ENCODE measurements around the gene KIAA1549. TPM values are rescaled to one million over a fixed set of nuclear protein-coding genes. Genes with fewer than 3 reads are reported as not detected.
A peak's percentile ranks its signal among the peaks of the same experiment; 100 is the strongest.
"Not testable (repeated sequence)": the region's sequence is repeated elsewhere in the genome, so short reads cannot be mapped to it uniquely, and the experiment has no call there.

KIAA1549 gene
- 1 to 10 TPM; 1.2 to 4.4 (median 2.9) TPM for total RNA-seq
- 1 to 10 TPM in 1 of 3 donors, under 1 TPM in 2; 0.46 to 1.4 (median 0.63) TPM for polyA plus RNA-seq
- long read RNA-seq, donor 1, partial matches to known transcripts: 1 of 2 reads
- long read RNA-seq, donor 1, other reads (novel, unspliced or antisense): 1 of 2 reads
- long read RNA-seq, donor 2, partial matches to known transcripts: 2 of 4 reads
- long read RNA-seq, donor 2, other reads (novel, unspliced or antisense): 2 of 4 reads

DNA sequence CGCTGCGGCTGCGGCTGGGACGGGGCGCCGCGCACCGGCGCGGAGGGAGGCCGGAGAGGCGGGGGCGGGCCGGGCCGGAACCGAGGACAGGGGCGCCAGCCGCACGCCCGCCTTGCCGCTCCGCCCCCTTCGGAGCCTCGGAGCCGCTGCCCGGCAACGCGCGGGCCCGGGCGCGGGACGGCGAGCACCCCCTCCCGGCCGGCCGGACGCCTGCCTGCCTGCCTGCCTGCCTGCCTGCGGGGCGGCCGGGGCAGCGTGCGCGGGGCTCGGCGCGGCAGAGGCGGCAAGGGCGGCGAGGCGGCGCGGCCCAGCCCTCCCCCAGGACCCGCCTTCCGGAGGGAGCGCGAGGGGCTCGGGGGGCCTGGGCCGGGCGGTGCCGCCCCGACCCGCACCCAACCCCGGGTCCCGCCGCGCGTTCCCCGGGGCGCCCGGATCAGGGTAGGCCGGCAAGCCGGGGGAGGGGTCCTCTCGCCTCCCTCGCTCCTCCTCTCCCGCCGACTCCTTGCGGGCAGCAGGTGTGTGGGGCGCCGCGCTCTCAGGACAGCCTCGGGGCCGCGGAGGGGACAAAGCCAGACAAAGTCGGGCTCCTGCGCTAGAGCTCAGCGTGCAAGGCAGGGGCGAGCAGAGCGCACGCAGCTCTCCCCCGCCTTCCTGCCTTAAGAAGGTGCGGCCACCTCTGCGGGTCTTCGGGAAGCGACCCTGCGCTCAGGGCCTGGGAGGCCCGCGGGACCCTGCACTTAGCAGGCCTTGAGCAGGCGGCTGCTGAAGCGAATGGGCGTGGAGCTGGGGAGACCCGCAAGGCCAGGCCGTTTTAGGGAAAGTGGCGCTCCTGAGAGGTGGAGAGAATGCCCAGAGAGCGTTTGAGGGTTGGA, at the start of gene KIAA1549:
KIAA1549 (minus strand) TSS at position 58 of the 872 bp plus-strand sequence. CDS start 120 bp downstream, outside the sequence.
- Histone ChIP-seq H3K4me3 (peak within 1 kb of the TSS; percentile 73), H3K36me3 (ENCODE audit: insufficient read depth in 1 of 2, low read depth in 1 of 2) (no peaks in the 10 kb centered on the region), H3K4me1 (peaks cover 8% of the 10 kb centered on the region), H3K27me3 (ENCODE audit: insufficient read depth in 3 of 3, low read length in 2 of 3) (peaks cover 0 to 14% (median 0%) of the 10 kb centered on the region in 3 donors), H3K27ac (peak within 1 kb of the TSS; percentile 46), H3K9me3 (no peaks in the 10 kb centered on the region)
- DNase-seq: peak; percentile 70 to 71
- ATAC-seq: peak; percentile 87 to 96 (median 95)
- intact Hi-C loops (cut with DNase I): loop anchor here in 1 of 2 donors (5.0 kb wide), 1 partner anchor 94 kb away; no protein-coding TSS in a partner anchor
- 1 to 8% (median 4%) methylated on average over 42 to 104 of the region's 105 CpGs for WGBS, 3 donors
- TF ChIP-seq, protein P1, sequence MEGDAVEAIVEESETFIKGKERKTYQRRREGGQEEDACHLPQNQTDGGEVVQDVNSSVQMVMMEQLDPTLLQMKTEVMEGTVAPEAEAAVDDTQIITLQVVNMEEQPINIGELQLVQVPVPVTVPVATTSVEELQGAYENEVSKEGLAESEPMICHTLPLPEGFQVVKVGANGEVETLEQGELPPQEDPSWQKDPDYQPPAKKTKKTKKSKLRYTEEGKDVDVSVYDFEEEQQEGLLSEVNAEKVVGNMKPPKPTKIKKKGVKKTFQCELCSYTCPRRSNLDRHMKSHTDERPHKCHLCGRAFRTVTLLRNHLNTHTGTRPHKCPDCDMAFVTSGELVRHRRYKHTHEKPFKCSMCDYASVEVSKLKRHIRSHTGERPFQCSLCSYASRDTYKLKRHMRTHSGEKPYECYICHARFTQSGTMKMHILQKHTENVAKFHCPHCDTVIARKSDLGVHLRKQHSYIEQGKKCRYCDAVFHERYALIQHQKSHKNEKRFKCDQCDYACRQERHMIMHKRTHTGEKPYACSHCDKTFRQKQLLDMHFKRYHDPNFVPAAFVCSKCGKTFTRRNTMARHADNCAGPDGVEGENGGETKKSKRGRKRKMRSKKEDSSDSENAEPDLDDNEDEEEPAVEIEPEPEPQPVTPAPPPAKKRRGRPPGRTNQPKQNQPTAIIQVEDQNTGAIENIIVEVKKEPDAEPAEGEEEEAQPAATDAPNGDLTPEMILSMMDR (IDR thresholded peaks at IDR 0.05): peak; percentile 34

DNA sequence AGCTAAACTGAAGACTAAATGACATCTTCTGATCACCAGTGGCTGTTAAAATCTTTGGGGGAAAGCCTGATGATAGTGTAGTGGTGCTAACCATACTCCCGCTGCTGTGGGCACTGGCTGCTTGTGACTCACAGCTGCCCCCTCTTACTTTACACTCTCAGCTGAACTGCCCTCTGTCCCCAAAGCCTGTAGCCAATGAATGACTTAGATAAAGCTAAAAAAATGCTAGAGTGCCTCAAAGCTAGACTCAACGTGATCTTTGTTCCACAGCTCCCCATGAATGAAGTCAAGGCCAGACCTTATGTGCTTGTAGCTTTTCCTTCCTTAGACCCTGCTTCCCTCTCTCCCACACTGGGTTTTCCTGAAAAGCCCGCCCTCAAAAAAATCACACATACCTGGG, 48.2 kb upstream of the KIAA1549 start:
- 93 to 95% (median 94%) methylated on average over 3 of the region's 3 CpGs for WGBS, 3 donors
- peaks cover 0 to 19% of the 10 kb centered on the region in 2 donors for H3K36me3 ChIP-seq (ENCODE audit: insufficient read depth in 1 of 2, low read depth in 1 of 2)
- TF ChIP-seq, protein P1 (IDR thresholded peaks at IDR 0.05): no peak
- H3K27ac ChIP-seq: no peak overlapping the region
- no peaks in the 10 kb centered on the region for H3K9me3 ChIP-seq
- ATAC-seq: no peak
- no peak for DNase-seq
- intact Hi-C loops (cut with DNase I): no loop called here
- H3K27me3 ChIP-seq (ENCODE audit: insufficient read depth in 3 of 3, low read length in 2 of 3): no peaks in the 10 kb centered on the region
- H3K4me1 ChIP-seq: no peaks in the 10 kb centered on the region
- H3K4me3 ChIP-seq: no peak overlapping the region

- Histone ChIP-seq H3K4me1 (no peaks in the 10 kb centered on the region), H3K4me3 (no peak overlapping the region), H3K27me3 (ENCODE audit: insufficient read depth in 3 of 3, low read length in 2 of 3) (no peaks in the 10 kb centered on the region), H3K9me3 (no peaks in the 10 kb centered on the region), H3K36me3 (ENCODE audit: insufficient read depth in 1 of 2, low read depth in 1 of 2) (peaks cover 0 to 19% of the 10 kb centered on the region in 2 donors), H3K27ac (no peak overlapping the region)
- no peak for DNase-seq
- TF ChIP-seq, protein P1 (IDR thresholded peaks at IDR 0.05): no peak
- intact Hi-C loops (cut with DNase I): no loop called here
- WGBS, 3 donors: 90 to 94% (median 93%) methylated on average over 6 of the region's 6 CpGs
- ATAC-seq: no peak
These were observed 45.4 kb upstream of the KIAA1549 start for GRCh38 chr7:139026551-139026950.

GRCh38 chr7:139025861-139026260, 44.7 kb upstream of the KIAA1549 start:
- H3K4me3 ChIP-seq; H3K4me1 ChIP-seq; intact Hi-C loops (cut with DNase I); ATAC-seq; H3K27ac ChIP-seq; DNase-seq; H3K27me3 ChIP-seq (ENCODE audit: insufficient read depth in 3 of 3, low read length in 2 of 3); H3K9me3 ChIP-seq: not testable (repeated sequence)
- peaks cover 0 to 19% of the 10 kb centered on the region in 2 donors for H3K36me3 ChIP-seq (ENCODE audit: insufficient read depth in 1 of 2, low read depth in 1 of 2)
- 92 to 93% (median 93%) methylated on average over 5 of the region's 5 CpGs for WGBS, 3 donors

DNA sequence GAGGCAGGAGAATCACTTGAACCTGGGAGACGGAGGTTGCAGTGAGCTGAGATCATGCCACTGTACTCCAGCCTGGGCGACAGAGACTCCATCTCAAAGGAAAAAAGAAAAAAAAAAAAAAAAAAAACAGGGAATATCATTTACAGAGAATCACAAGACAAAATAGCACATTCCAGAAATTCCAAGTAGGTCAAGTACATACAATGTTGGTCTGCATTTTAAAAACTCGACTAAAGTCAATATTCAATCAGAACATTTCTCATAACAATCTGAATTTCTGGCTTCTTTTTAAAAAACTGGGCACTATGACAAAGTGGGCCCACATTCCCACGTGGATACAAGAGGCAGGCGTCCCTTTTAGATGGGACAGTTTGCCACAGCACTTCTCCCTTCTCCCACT, 41.9 kb upstream of the KIAA1549 start:
- Histone ChIP-seq H3K4me3 (no peak overlapping the region), H3K36me3 (ENCODE audit: insufficient read depth in 1 of 2, low read depth in 1 of 2) (peaks cover 0 to 9% of the 10 kb centered on the region in 2 donors), H3K27ac (no peak overlapping the region), H3K9me3 (no peaks in the 10 kb centered on the region), H3K27me3 (ENCODE audit: insufficient read depth in 3 of 3, low read length in 2 of 3) (no peaks in the 10 kb centered on the region), H3K4me1 (no peaks in the 10 kb centered on the region)
- intact Hi-C loops (cut with DNase I): no loop called here
- WGBS, 3 donors: 83 to 87% (median 86%) methylated on average over 5 of the region's 5 CpGs
- no peak for ATAC-seq
- no peak for DNase-seq
- TF ChIP-seq, protein P1 (IDR thresholded peaks at IDR 0.05): no peak

All from psoas muscle (tissue), 8 donors.